ENCODE data around the gene DDHD1. TPM values are rescaled to one million over a fixed set of nuclear protein-coding genes. Genes with fewer than 3 reads are reported as not detected.

The DDHD1 gene
- total RNA-seq, 1 experiment from 2014 or later = 15.7 TPM

- no peak for DNase-seq
- Histone ChIP-seq H3K4me1 (ENCODE audit: insufficient read depth, low read length) (no peaks in the 10 kb centered on the region), H3K14ac (ENCODE audit: insufficient read depth, low read length) (no peak overlapping the region), H4K8ac (replicated peaks; ENCODE audit: insufficient read length, low read depth, low read length) (no peak overlapping the region), H3T11ph (ENCODE audit: low read length) (no peak overlapping the region), H2BK20ac (ENCODE audit: low read depth, low read length, poor library complexity, severe bottlenecking) (no peak overlapping the region), H2BK5ac (ENCODE audit: insufficient read length, low read length) (no peak overlapping the region), H3K4me2 (ENCODE audit: insufficient read depth, insufficient read length, low read length) (no peak overlapping the region), H3K23me2 (ENCODE audit: insufficient read length, low read depth, low read length, poor library complexity, severe bottlenecking) (no peaks in the 10 kb centered on the region), H4K5ac (ENCODE audit: insufficient read length, low read depth, low read length) (no peak overlapping the region), H3K4ac (ENCODE audit: low read depth, low read length) (no peak overlapping the region), H4K91ac (ENCODE audit: insufficient read length, low read depth, low read length) (no peak overlapping the region), H2AK5ac (ENCODE audit: insufficient read length, low read length) (no peak overlapping the region), H4K20me1 (ENCODE audit: control insufficient read depth, insufficient read depth, insufficient read length) (no peaks in the 10 kb centered on the region), H3K9ac (ENCODE audit: extremely low read depth, insufficient read length, low read length) (no peak overlapping the region), H3K9me3 (ENCODE audit: control insufficient read depth, low read depth, low read length) (no peaks in the 10 kb centered on the region), H2AFZ (ENCODE audit: low read length) (no peak overlapping the region), H2BK120ac (ENCODE audit: low read depth, low read length, poor library complexity, severe bottlenecking) (no peak overlapping the region), H2BK15ac (ENCODE audit: low read depth, low read length) (no peak overlapping the region), H3K23ac (ENCODE audit: insufficient read length, low read depth, low read length) (no peak overlapping the region), H3K56ac (ENCODE audit: insufficient read length, low read depth, low read length) (no peak overlapping the region), H3K79me1 (ENCODE audit: insufficient read depth, low read depth, low read length, poor library complexity, severe bottlenecking) (no peaks in the 10 kb centered on the region), H3K18ac (ENCODE audit: insufficient read length, low read depth, low read length) (no peak overlapping the region), H2BK12ac (ENCODE audit: insufficient read length, low read depth, low read length) (no peak overlapping the region), H3K27me3 (ENCODE audit: insufficient read depth, low read length) (no peaks in the 10 kb centered on the region), H3K79me2 (ENCODE audit: insufficient read depth, low read length) (no peaks in the 10 kb centered on the region), H3K27ac (ENCODE audit: insufficient read length, low read depth, low read length) (no peak overlapping the region)
- TF ChIP-seq CTCF (conservative IDR thresholded peaks at IDR 0.05) = no peak
- H3K27me3 Mint-ChIP-seq (ENCODE audit: low read depth) = no peaks in the 10 kb centered on the region
- no peak overlapping the region for H3K27ac Mint-ChIP-seq
- H3K4me3 Mint-ChIP-seq = no peak overlapping the region
- WGBS (ENCODE audit: extremely low coverage, insufficient read length, low lambda C conversion rate) = no CpG with 5 or more reads among the region's 2 CpGs
- H3K4me1 Mint-ChIP-seq = no peaks in the 10 kb centered on the region
- H3K9me3 Mint-ChIP-seq = no peaks in the 10 kb centered on the region
- peaks cover 3 to 28% (median 11%) of the 10 kb centered on the region in 3 experiments for H3K36me3 Mint-ChIP-seq (ENCODE audit: insufficient read depth in 1 of 3, low read depth in 3 of 3)
These were observed 108.6 kb downstream of the DDHD1 start for GRCh38 chr14:53044486-53044885.
